Memory B cell (primary cell): ENCODE data around the gene MARCHF5.
"Not testable (repeated sequence)": the region's sequence is repeated elsewhere in the genome, so short reads cannot be mapped to it uniquely, and the experiment has no call there.

Experiments used
- ATAC-seq: fragments of 150-1000 bp; cut with Tn5 transposase; 2 replicates; pipeline ENCODE4 v1.10.0; 2021; ENCODE audit warnings: low read depth, mild to moderate bottlenecking, moderate library complexity
- DNase-seq, 2 donors: peaks; one replicate each; pipeline ENCODE4 v3.0.0; 2022; ENCODE audit warnings: low spot score in 2 of 2
- H3K27ac Mint-ChIP-seq: one replicate; pipeline ENCODE4 v1.8.0; 2022; ENCODE audit warnings: mild to moderate bottlenecking, moderate library complexity, mixed read lengths
- H3K27me3 Mint-ChIP-seq: one replicate; pipeline ENCODE4 v1.8.0; 2022; ENCODE audit warnings: mixed read lengths
- H3K36me3 Mint-ChIP-seq: one replicate; pipeline ENCODE4 v1.8.0; 2022; ENCODE audit warnings: mild to moderate bottlenecking, mixed read lengths
- H3K4me1 Mint-ChIP-seq: one replicate; pipeline ENCODE4 v1.8.0; 2022; ENCODE audit warnings: mixed read lengths
- H3K4me3 Mint-ChIP-seq: one replicate; pipeline ENCODE4 v1.8.0; 2022; ENCODE audit warnings: mild to moderate bottlenecking, moderate library complexity, mixed read lengths
- H3K9me3 Mint-ChIP-seq: one replicate; pipeline ENCODE4 v1.8.0; 2022; ENCODE audit warnings: mixed read lengths

Gene MARCHF5

DNA sequence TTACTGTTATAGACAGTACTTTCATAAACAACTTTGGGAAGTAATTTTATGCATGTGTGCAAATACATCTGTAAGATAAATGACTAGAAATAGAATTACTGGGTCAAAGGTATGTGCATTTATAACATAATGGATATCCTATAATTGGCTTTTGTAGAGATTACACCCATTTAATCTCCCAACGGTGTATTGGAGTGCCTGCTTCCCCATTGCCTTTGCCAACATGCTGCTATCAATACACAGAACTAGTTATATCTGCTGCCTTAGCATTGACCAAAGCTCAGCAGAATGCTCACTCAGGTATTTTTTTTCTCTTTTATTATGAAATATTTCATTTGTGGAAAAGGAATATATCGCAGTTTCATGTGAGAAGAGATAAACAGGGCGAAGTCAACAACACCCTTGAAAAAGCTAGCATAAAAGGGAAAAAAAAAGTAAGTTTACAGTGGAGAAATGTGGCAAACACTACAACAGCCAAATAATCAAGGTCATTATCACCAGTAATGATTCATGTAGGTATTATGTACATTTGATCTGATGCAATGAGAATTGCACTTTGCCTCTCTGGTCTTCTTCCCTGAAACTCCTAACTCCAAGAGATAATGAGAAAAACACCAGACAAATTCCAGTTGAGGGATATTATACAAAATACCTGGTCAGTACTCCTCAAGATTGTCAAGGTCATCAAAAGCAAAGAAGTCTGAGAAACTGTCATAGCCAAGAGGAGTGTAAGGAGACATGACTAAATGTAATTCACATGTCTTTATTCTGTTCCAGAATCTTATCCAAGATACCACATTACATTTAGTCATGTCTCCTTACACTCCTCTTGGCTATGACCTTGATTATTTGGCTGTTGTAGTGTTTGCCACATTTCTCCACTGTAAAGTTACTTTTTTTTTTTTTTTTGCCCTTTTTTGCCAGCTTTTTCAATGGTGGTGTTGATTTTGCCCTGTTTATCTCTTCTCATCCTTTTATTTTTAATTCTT is 36.8 kb downstream of the MARCHF5 start:
- no peak overlapping the region for H3K27ac Mint-ChIP-seq
- DNase-seq (no peak), ATAC-seq (no peak)
- no peaks in the 10 kb centered on the region for H3K27me3 Mint-ChIP-seq
- peaks cover 9% of the 10 kb centered on the region for H3K36me3 Mint-ChIP-seq
- no peaks in the 10 kb centered on the region for H3K9me3 Mint-ChIP-seq
- peaks cover 14% of the 10 kb centered on the region for H3K4me1 Mint-ChIP-seq
- no peak overlapping the region for H3K4me3 Mint-ChIP-seq

- Mint-ChIP-seq H3K27me3 (no peaks in the 10 kb centered on the region), H3K4me3 (no peak overlapping the region), H3K9me3 (no peaks in the 10 kb centered on the region), H3K4me1 (peaks cover 10% of the 10 kb centered on the region), H3K27ac (no peak overlapping the region), H3K36me3 (peaks cover 5% of the 10 kb centered on the region)
- DNase-seq (no peak), ATAC-seq (no peak)
These were observed 38.0 kb downstream of the MARCHF5 start for GRCh38 chr10:92328993-92329392.

- Mint-ChIP-seq H3K4me1 (peaks cover 10% of the 10 kb centered on the region), H3K27ac (peak overlapping the region; percentile 7)
- not testable (repeated sequence) for H3K4me3 Mint-ChIP-seq, ATAC-seq, H3K36me3 Mint-ChIP-seq, H3K27me3 Mint-ChIP-seq, DNase-seq, H3K9me3 Mint-ChIP-seq
These were observed 39.0 kb downstream of the MARCHF5 start for GRCh38 chr10:92329927-92330326.

GRCh38 chr10:92342796-92343195 is 51.8 kb downstream of the MARCHF5 start:
- ATAC-seq (no peak), DNase-seq (no peak)
- H3K9me3 Mint-ChIP-seq = no peaks in the 10 kb centered on the region
- no peaks in the 10 kb centered on the region for H3K27me3 Mint-ChIP-seq
- H3K4me3 Mint-ChIP-seq = no peak overlapping the region
- peak overlapping the region; percentile 35 for H3K27ac Mint-ChIP-seq
- H3K4me1 Mint-ChIP-seq = no peaks in the 10 kb centered on the region
- peaks cover 20% of the 10 kb centered on the region for H3K36me3 Mint-ChIP-seq

DNA sequence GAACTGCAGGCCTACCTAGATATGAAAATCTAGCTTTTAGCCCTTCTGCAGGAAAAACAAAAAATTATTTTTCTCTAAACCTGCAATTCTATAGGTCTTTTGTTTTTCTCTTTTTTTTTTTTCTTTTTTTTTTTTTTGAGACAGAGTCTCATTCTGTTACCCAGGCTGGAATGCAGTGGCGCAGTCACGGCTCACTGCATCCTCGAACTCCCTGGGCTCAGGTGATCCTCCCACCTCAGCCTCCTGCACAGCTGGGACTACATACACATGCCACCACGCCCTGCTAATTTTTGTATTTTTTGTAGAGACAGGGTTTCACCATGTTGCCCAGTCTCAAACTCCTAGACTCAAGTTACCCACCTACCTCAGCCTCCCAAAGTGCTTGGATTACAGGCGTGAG is 54.6 kb downstream of the MARCHF5 start:
- H3K27ac Mint-ChIP-seq, ATAC-seq, H3K4me1 Mint-ChIP-seq, H3K4me3 Mint-ChIP-seq, H3K9me3 Mint-ChIP-seq, H3K27me3 Mint-ChIP-seq, DNase-seq: not testable (repeated sequence)
- peaks cover 38% of the 10 kb centered on the region for H3K36me3 Mint-ChIP-seq

DNA sequence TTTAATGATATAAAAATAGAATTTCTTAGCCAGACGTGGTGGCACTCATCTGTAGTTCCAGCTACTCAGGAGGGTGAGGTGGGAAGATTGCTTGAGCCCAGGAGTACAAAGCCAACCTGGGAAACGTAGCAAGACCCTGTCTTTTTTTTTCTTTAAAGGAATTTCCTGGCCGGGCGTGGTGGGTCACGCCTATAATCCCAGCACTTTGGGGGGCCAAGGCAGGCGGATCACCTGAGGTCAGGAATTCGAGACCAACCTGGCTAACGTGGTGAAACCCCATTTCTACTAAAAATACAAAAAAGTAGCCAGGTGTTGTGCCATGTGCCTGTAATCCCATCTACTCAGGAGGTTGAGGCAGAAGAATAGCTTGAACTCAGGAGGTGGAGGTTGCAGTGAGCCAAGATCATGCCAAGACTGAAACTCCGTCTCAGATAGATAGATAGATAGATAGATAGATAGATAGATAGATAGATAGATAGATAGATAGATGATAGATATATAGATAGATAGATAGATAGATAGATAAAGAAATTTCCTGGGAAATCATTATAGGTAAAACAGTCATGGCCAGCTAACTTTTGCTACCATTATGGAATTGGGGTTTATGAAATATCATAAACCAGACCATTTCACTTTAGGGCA is 56.2 kb downstream of the MARCHF5 start:
- not testable (repeated sequence) for H3K27ac Mint-ChIP-seq, H3K4me1 Mint-ChIP-seq, ATAC-seq, H3K4me3 Mint-ChIP-seq, H3K9me3 Mint-ChIP-seq, H3K27me3 Mint-ChIP-seq, DNase-seq
- H3K36me3 Mint-ChIP-seq = peaks cover 35% of the 10 kb centered on the region

DNA sequence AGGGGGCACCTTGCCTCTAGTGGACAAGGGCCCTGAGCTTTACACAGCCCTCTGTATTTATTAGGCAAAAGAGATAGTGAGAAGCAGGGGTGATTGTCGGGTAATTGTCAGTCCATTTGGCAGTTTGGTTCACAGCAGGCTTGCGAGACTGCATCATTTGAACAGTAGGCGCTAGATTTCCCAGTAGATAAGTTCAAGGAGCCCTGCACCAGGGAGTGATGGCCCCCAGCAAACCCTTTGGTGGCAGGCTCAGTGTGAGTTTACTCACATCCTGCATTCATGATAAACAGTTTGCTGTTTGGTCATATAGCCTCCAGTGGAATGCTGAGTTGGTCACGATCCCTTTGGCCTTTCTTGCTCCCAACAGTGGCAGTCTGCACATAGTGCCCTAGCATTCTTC is 59.4 kb downstream of the MARCHF5 start:
- no peaks in the 10 kb centered on the region for H3K4me1 Mint-ChIP-seq

DNA sequence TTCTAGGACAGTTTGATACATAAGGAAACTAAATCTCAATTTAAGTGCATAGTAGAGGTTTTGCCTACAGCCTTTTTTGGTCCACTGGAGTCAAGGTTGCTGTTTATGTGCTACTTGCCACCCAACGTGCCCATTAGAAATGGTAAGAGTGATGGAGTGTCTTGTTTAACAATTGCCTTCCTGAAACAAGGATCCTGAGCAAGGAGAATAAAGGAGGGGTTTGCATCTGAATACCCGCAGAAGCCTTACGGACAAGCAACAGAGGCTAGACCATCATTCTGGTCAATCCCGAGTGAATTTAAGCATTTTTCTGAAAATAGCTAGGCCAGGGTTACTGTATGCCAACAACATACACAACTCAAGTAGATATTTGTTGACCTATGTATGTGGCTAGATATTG is 63.6 kb downstream of the MARCHF5 start:
- no peaks in the 10 kb centered on the region for H3K9me3 Mint-ChIP-seq
- peaks cover 11% of the 10 kb centered on the region for H3K36me3 Mint-ChIP-seq
- no peaks in the 10 kb centered on the region for H3K27me3 Mint-ChIP-seq
- no peak overlapping the region for H3K27ac Mint-ChIP-seq
- no peak overlapping the region for H3K4me3 Mint-ChIP-seq
- H3K4me1 Mint-ChIP-seq = no peaks in the 10 kb centered on the region
- no peak for ATAC-seq
- DNase-seq = no peak

More for the DNA sequence above, 59.4 kb downstream of the MARCHF5 start:
- no peak overlapping the region for H3K27ac Mint-ChIP-seq
- ATAC-seq = no peak
- peaks cover 21% of the 10 kb centered on the region for H3K36me3 Mint-ChIP-seq
- H3K4me3 Mint-ChIP-seq = no peak overlapping the region
- no peaks in the 10 kb centered on the region for H3K27me3 Mint-ChIP-seq
- no peaks in the 10 kb centered on the region for H3K9me3 Mint-ChIP-seq
- DNase-seq = no peak

DNA sequence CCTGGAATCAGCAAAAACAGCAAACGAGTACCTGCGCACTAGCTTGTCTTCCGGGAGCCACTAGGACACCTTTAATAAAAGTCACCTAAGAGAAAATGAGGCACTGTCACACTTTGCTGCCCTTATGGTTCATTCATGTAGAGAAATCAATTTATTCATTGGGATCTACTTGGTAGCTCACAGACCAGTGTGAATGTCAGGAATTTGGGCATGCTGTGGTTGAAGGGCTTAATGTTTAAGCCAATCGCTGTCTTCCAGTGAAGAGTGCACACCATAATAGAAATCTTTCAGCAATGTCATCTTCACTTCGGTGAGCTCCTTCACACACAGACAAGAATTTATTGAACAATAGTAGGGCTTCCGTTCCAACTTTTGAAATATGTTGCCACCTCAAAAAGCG is 65.1 kb downstream of the MARCHF5 start:
- H3K4me3 Mint-ChIP-seq = no peak overlapping the region
- no peak overlapping the region for H3K27ac Mint-ChIP-seq
- peaks cover 2% of the 10 kb centered on the region for H3K36me3 Mint-ChIP-seq
- ATAC-seq (no peak), DNase-seq (no peak)
- H3K27me3 Mint-ChIP-seq = peaks cover 1% of the 10 kb centered on the region
- H3K4me1 Mint-ChIP-seq = no peaks in the 10 kb centered on the region
- H3K9me3 Mint-ChIP-seq = no peaks in the 10 kb centered on the region

DNA sequence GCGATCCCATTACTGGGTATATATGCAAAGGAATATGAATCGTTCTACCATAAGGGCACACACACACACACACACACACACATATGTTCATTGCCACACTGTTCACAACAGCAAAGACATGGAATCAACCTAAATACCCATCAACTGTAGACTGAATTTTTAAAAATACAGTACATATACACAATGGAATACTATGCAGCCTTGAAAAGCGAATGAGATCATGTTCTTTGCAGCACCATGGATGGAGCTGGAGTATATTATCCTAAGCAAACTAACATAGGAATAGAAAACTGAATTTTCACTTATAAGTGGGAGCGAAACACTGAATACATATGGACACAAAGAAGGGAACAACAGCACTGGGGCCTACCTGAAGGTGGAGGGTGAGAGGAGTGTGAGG is 72.5 kb downstream of the MARCHF5 start:
- DNase-seq = no peak
- Mint-ChIP-seq H3K9me3 (peaks cover 3% of the 10 kb centered on the region), H3K27ac (no peak overlapping the region), H3K36me3 (no peaks in the 10 kb centered on the region), H3K27me3 (peaks cover 8% of the 10 kb centered on the region), H3K4me1 (no peaks in the 10 kb centered on the region), H3K4me3 (no peak overlapping the region)
- no peak for ATAC-seq

DNA sequence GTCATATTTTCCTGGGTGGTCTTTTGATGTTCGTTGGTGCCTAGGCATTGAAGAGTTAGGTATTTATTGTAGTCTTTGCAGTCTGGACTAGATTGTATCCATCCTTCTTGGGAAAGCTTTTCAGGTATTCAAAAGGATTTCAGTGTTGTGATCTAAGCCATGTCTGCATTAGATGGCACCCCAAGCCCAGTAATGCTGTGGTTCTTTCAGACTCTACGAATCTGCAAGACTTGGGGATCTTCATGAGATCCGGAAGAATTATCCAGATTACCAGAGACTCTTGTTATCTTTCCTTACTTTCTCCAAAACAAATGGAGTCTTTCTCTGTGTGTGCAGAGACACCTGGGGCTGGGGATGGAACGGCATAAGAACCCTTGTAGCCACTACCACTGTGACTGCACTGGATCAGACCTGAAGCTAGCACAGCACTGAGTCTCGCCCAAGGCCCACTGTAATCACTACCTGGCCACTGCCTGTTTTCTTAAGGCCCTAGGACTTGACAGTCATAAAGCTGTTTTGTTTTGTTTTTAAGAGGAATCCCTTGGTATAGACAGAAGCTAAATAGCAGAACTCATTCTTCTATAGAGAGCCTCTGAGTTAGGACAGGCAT is 75.5 kb downstream of the MARCHF5 start:
- DNase-seq (no peak), ATAC-seq (no peak)
- no peak overlapping the region for H3K4me3 Mint-ChIP-seq
- H3K27ac Mint-ChIP-seq = no peak overlapping the region
- H3K9me3 Mint-ChIP-seq = no peaks in the 10 kb centered on the region
- H3K36me3 Mint-ChIP-seq = no peaks in the 10 kb centered on the region
- H3K4me1 Mint-ChIP-seq = no peaks in the 10 kb centered on the region
- H3K27me3 Mint-ChIP-seq = peaks cover 2% of the 10 kb centered on the region

DNA sequence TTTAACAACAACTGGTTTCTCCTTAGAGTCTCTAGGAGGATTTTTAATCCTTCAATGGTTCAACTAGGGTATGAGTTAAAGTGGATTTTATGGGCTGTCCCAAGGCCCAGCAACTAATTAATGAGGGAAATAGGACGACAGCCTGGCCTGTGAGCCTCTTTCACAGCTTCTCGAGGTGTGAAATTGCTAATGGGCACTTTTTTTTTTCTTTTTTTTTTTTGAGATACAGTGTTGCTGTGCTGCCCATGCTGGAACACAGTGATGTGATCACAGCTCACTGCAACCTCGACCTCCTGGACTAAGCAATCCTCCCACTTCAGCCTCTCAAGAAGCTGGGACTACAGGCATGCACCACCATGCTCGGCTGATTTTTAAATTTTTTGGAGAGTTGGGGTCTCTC is 87.0 kb downstream of the MARCHF5 start:
- H3K9me3 Mint-ChIP-seq = no peaks in the 10 kb centered on the region
- no peaks in the 10 kb centered on the region for H3K36me3 Mint-ChIP-seq
- H3K4me3 Mint-ChIP-seq = no peak overlapping the region
- no peak overlapping the region for H3K27ac Mint-ChIP-seq
- H3K4me1 Mint-ChIP-seq = no peaks in the 10 kb centered on the region
- ATAC-seq = no peak
- H3K27me3 Mint-ChIP-seq = peaks cover 1% of the 10 kb centered on the region
- no peak for DNase-seq

GRCh38 chr10:92381543-92381954 is 90.6 kb downstream of the MARCHF5 start:
- DNase-seq (no peak), ATAC-seq (no peak)
- Mint-ChIP-seq H3K9me3 (no peaks in the 10 kb centered on the region), H3K4me3 (no peak overlapping the region), H3K4me1 (no peaks in the 10 kb centered on the region), H3K36me3 (no peaks in the 10 kb centered on the region), H3K27me3 (peaks cover 6% of the 10 kb centered on the region), H3K27ac (no peak overlapping the region)

DNA sequence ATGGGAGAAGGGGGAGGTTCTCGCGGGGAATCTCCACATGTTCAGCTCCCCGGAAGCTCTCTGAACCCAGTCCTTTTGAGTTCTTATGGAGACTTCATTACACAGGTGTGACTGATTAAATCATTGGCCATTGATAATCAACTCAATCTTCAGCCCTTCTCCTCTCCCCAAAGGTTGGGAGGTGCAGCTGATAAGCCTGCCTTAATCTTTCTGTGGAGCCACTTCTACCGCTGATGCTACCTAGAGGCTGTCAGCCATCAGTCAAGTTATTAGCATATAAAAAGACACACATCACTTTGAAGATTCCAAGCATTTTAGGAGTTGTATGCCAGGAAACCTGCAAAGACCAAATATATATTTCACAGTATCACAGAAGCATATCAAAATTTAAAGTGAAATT is 91.7 kb downstream of the MARCHF5 start:
- ATAC-seq (no peak), DNase-seq (no peak)
- no peaks in the 10 kb centered on the region for H3K4me1 Mint-ChIP-seq
- H3K27ac Mint-ChIP-seq = no peak overlapping the region
- no peaks in the 10 kb centered on the region for H3K36me3 Mint-ChIP-seq
- H3K9me3 Mint-ChIP-seq = no peaks in the 10 kb centered on the region
- no peak overlapping the region for H3K4me3 Mint-ChIP-seq
- peaks cover 7% of the 10 kb centered on the region for H3K27me3 Mint-ChIP-seq
